ENCODE measurements around the gene SSRP1.

DNA sequence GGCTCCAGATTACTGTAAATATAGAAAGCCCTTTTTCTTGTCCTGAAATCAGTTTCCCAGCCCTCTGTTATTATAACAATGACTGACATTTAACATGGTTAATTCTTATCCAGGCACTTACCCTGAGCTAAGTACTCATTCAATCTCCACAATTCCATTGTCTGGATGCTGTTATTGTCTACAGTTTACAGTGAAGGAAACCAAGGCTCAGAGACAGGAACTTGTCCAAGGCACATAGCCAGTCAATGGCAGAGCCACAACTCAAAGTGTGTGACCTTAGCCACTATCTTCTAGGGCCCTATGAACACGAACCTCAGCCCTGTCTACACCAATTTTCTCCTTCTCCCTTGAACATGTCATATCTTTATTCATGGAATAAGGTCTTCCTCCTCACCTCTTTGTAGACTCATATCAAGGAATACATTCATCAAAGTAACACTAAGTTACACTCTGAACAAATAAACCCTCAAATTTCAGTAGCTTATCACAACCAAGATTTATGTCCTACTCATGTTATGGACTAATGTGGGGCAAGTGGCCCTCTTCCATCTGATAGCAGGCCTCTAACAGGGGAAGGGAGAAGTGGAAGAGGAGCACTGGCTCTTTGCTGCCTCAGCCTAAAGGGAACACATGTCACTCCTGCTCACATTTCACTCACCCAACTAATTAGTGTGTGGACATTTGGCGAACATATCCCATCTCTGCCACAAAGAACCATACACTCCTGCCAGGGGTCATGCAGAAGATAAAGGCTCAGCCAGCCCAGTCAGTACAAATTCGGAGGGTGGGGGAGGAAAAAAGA, 59.3 kb downstream of the SSRP1 start:
- TF ChIP-seq, protein P1, sequence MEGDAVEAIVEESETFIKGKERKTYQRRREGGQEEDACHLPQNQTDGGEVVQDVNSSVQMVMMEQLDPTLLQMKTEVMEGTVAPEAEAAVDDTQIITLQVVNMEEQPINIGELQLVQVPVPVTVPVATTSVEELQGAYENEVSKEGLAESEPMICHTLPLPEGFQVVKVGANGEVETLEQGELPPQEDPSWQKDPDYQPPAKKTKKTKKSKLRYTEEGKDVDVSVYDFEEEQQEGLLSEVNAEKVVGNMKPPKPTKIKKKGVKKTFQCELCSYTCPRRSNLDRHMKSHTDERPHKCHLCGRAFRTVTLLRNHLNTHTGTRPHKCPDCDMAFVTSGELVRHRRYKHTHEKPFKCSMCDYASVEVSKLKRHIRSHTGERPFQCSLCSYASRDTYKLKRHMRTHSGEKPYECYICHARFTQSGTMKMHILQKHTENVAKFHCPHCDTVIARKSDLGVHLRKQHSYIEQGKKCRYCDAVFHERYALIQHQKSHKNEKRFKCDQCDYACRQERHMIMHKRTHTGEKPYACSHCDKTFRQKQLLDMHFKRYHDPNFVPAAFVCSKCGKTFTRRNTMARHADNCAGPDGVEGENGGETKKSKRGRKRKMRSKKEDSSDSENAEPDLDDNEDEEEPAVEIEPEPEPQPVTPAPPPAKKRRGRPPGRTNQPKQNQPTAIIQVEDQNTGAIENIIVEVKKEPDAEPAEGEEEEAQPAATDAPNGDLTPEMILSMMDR (IDR thresholded peaks at IDR 0.05), result no peak
- TF ChIP-seq POLR2A (IDR thresholded peaks at IDR 0.05), result no peak
- no peak for TF ChIP-seq POLR2AphosphoS5 (IDR thresholded peaks at IDR 0.05; ENCODE audit: insufficient read depth in 1 of 2, low read depth in 1 of 2)
